Measurements from ENCODE around the gene MAPK1.
"Not testable (repeated sequence)": the region's sequence is repeated elsewhere in the genome, so short reads cannot be mapped to it uniquely, and the experiment has no call there.

MAPK1 gene

DNA sequence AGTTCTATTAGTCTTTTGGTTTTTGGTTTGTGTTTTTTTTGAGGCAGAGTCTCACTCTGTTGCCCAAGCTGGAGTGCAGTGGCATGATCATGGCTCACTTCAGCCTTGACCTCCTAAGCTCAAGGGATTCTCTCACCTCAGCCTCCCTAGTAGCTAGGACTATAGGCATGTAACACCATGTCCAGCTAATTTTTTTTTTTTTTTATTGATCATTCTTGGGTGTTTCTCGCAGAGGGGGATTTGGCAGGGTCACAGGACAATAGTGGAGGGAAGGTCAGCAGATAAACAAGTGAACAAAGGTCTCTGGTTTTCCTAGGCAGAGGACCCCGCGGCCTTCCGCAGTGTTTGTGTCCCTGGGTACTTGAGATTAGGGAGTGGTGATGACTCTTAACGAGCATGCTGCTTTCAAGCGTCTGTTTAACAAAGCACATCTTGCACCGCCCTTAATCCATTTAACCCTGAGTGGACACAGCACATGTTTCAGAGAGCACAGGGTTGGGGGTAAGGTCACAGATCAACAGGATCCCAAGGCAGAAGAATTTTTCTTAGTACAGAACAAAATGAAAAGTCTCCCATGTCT lies 15.4 kb upstream of the MAPK1 start:
- not testable (repeated sequence) for DNase-seq (ENCODE audit: low read depth in 3 of 3, low spot score in 1 of 3)

DNA sequence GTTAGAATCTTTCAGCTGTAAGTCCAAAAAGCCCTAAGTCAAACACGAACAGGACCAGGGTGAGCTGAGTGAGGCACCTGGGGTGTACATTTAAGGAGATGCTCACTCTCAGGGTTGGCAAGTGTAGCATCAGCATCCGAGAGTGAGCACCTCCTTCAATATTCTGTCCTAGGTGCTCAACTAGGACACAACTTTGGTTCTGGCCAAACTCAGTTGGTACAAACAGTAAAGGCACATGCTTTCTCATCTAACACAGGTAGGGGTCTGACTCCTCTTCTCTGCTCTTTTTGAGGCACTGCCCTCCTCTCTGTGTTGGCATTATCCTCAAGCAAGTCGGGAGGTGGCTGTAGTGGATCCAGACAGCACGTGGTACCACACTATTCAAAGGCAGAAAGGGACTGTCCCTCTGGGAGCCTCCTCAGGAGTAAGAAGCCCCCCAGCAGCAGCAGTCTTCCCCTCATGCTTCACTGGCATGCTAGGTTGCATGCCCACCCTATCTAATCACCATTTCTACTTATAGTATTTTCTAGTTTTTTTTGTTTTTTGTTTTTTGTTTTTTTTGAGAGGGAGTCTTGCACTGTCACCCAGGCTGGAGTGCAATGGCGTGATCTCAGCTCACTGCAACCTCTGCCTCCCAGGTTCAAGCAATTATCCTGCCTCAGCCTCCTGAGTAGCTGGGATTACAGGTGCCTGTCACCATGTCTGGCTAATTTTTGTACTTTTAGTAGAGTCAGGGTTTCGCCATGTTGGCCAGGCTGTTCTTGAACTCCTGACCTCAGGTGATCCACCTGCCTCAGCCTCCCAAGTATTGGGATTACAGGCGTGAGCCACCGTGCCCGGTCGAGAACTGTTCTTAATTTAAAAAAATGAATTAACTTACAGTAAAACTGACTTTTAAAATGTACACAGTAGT lies 14.7 kb upstream of the MAPK1 start:
- no peak for DNase-seq (ENCODE audit: low read depth in 3 of 3, low spot score in 1 of 3)

DNA sequence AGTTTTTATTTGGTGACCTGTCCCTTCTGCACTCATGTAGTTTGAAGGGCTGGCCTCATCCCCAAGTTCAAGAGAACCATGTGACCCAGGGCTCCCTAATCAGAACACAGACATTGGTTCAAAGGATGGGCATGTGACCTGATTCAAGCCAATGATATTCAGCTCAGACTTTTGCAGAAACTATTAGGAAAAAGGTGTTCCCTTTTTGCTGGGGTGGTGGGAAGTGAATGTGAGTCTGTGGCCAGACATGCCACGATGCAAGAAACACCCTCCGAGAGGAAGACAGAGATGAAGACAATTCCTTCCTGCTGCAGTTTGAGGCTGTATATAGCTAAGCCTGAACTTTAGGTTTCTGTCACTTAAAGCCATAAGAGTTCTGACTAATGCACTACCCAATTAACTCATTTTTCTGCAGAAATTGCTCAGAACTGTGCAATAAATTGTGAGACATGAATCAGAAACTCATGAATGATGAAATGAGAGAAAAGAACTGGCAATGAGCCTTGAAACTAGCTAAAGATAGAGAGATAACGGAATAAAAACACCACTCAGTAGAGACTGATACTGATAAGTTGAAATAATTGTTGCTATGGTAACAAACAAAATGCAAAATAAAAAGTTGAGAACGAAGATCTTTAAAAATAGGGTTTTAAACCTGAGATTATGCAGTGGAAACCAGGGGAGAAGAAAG lies 9.2 kb upstream of the MAPK1 start:
- DNase-seq (ENCODE audit: low read depth in 3 of 3, low spot score in 1 of 3), result no peak

DNA sequence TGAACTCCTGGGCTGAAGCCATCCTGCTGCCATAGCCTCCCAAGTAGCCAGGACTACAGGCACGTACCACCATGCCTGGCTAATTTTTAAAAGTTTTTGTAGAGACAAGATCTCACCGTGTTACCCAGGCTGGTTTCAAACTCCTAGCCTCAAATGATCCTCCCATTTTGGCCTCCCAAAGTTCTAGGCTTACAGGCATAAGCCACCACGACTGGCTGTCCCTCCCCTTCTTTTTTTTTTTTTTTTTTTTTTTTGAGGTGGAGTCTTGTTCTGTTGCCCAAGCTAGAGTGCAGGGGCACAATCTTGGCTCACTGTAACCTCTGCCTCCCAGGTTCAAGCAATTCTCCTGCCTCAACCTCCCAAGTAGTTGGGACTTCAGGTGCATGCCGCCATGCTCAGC lies 7.5 kb upstream of the MAPK1 start:
- not testable (repeated sequence) for DNase-seq (ENCODE audit: low read depth in 3 of 3, low spot score in 1 of 3)

DNA sequence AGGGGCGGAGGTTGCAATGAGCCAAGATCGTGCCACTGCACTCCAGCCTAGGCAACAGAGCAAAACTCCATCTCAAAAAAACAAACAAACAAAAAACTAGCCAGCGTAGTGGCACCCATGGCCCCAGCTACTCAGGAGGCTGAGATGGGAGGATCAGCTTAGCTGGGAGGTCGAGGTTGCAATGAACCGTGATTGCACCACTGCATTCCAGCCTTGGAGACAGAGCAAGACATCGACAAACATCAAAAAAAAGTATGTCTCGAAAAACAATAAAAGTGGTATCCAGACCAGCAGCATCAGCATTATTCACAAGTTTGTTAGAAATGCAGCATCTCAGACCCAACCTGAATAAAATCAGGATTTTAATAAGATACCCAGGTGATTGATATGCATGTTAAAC lies 6.2 kb upstream of the MAPK1 start:
- no peak for DNase-seq (ENCODE audit: low read depth in 3 of 3, low spot score in 1 of 3)

DNA sequence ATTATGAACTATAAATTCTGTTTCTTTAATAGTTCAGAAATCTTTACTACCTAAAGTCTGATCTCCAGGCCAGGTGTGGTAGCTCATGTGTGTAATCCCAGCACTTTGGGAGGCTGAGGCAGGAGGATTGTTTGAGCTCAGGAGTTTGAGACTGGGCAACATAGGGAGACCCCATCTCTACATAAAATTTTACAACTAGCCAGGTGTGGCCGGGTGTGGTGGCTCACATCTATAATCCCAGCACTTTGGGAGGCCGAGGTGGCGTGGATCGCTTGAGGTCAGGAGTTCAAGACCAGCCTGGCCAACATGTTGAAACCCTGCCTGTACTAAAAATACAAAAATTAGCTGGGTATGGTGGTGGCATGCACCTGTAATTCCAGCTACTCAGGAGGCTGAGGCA lies 5.3 kb upstream of the MAPK1 start:
- DNase-seq (ENCODE audit: low read depth in 3 of 3, low spot score in 1 of 3), result not testable (repeated sequence)

DNA sequence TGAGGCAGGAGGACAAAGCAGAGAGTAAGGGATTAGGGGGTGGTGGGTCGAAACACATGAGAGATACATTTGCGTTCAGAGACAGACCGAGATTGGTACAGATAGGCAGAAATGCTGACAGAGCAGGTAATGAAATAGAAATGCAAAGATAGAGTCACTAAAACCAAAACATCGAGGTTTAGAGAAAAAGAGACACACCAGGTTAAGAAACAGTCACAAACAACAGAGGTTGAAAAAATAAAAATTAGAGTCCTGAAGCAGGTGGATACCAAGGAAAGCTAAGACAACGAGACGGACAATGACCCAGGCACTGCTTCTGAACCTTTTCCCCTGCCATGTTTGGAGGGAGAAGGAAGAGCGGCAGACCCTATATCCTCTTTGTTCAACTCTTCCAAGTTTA lies 1.2 kb upstream of the MAPK1 start:
- DNase-seq (ENCODE audit: low read depth in 3 of 3, low spot score in 1 of 3), result no peak

DNA sequence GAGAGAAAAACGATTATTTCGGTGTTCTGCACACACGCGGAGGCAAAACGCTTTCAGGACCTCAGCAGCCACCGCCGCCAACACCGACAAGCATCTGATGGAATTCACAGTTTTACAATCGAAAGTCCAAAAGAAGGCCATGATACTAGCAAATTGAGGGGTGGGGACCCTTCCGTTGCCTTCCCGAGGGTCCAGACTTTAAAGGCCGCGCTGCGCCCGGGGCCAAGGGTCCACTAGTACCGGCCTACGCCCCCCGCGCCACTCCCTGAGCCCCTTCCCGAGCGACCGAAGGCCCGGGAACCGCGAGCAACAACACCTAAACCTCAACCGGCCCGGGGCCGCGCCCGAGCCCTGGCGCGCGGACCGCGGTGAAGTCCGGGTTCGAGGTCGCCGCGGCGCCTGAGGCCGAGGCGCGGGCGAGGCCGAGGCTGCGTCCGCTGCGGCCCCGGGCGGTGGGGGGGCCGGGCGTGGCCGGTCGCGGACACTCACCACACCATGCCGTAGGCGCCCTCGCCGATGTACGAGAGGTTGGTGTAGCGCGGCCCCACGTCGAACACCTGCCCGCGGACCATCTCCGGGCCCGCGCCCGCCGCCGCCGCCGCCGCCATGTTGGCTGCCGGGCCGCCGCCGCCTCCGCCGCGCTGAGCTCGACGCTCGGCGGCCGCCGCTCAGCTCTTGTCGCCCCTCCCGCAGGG lies 465 bp downstream of the MAPK1 start:
- peak in 1 of 3 donors; percentile 20 for DNase-seq (ENCODE audit: low read depth in 3 of 3, low spot score in 1 of 3)

DNA sequence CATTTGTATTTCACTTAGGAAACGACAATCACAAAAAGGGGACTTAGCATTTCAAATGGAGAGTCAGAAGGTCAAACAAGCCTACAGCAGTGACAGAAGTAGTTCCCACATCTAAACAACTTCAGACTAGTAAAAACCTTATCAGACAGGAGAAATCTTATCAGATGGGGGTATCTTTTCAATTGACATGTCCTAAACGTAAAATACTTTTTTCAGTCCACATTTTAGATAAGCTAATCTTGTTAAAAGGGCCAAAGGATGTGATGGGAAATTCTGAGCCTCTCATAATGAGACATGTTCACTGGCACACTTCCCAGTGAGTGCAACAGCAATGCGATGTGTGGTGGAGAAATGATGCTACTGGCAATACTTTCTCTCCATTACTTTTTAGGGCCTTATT lies 2.4 kb downstream of the MAPK1 start:
- no peak for DNase-seq (ENCODE audit: low read depth in 3 of 3, low spot score in 1 of 3)

DNA sequence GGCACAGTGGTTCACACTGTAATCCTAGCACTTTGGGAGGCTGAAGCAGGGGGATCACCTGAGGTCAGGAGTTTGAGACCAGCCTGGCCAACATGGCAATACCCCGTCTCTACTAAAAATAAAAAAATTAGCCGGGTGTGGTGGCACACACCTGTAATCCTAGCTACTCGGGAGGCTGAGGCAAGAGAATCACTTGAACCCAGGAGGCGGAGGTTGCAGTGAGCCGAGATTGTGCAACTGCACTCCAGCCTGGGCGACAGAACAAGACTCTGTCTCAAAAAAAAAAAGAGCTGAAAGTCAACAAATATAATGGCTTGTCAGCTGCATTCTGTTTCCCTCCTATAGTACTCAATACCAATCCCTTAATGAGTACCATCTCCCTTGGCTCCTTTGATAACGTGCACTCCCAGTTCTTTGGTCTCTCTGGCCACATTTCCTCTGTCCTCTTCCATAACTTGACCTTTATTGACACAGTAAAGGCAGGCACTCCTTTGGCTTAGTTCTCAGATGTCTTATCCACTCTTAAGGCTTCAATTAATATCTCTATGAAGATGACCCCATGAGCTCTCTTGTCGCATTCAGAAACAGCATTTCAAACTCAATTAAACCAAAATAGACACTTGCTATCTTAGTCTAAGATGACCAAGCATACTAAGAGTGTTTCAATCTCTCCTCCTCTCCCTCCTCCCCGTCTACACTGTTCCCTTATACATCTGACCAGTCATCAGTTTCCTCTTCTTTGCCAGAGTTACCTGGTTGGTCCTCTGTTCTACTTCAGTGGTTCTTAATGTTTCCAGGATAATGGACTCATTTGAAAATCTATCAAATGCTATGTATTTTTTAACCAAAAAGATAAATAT lies 4.8 kb downstream of the MAPK1 start:
- DNase-seq (ENCODE audit: low read depth in 3 of 3, low spot score in 1 of 3), result no peak

DNA sequence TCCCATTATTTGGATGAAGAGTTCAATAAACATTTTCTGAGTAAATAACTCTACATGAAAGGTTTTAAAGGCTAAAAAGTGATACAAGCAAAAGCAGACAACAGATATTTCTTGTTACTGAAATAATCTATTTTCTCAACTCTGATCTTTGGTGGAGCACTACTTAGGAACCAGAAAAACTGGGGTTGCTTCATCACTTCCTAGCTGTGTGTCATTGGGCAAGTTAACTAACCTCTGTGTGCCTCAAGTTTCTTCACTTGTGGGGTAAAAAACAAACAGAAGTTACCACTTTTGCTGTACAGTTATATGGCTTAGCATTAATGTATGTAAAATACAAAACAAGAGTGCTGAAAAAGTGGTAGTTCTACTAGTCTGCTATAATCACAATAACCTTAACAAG lies 5.6 kb downstream of the MAPK1 start:
- DNase-seq (ENCODE audit: low read depth in 3 of 3, low spot score in 1 of 3), result no peak

DNA sequence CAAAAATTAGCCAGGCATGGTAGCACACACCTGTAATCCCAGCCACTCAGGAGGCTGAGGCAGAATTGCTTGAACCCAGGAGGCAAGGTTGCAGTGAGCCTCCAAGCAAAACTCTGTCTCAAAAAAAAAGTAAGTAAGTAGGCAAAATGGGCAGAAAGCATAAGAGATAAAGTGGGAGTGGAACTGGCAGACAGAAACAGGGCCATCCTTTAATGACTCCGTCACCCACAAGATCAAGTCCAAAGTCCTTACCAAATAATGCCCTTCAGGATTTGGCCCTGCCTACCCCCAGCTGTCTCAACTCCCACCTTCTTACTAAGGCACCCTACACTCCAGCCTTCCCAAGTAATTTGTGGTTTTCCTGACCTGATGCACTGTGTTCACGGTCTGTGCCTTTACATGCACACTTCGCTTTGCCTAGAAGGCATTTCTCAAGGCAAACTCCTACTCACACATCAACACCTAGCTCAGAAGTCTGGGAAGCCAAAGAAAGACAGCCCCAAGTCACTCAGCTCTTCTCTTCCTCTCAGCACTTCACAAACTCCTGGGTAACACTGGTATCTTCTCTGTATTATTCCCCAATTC lies 6.1 kb downstream of the MAPK1 start:
- no peak for DNase-seq (ENCODE audit: low read depth in 3 of 3, low spot score in 1 of 3)

DNA sequence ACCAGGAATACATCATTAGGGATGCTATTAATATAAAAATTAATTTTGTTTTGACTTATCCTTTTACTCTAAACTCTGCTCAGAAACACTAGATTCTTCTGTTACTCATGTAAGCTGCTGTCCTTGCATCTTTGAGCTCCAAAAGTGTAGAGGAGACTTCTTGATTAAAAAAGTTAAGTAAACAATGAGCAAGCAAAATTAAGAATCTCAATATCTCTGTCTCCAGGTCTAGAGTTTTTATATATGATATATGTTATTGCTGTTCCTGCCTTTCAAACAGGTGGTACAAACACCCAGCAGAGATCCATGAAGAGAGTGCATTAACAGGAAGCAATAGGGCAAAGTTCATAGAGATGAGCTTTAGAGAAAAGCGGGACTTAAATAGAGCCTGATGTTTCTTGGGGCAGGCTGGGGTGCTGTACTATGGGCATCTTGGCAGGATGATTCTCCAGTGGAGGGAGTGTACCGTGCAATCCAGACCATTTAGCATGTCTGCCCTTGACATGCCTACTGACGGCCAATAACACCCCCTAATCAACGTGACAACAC lies 6.9 kb downstream of the MAPK1 start:
- no peak for DNase-seq (ENCODE audit: low read depth in 3 of 3, low spot score in 1 of 3)

DNA sequence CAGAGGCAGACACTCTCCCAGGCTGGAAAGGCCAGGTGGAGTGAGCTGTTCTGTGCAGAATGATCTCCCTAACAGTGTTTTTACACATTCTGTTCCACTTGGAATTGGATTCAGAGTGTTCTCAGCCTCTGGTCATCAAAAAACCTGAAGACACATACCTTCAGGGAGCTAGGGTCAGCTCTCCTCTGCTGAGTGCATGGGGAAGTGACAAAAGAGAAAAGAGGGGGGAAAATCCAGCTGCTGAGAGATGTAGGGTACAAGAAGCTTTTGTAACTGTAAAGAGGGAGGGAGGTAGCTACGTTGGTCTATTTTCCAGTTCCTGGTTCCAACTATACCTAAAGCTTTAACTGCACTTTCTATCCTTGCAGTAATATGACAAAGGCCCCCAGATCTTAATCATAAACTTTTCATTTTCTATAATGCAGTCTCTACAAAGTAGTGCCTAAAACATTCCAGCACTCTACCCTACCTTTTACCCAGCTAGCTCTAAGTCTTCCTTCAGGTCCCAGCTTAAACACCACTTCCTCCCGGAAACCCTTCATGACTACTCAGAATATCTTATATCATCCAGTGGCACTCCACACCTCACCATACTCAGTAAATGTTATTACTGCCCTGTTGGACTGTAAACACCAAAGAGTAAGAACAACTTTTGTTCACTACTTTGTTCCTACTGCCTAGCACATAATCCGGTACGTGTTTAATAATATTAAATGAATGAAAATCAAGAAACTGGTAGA lies 9.2 kb downstream of the MAPK1 start:
- DNase-seq (ENCODE audit: low read depth in 3 of 3, low spot score in 1 of 3), result no peak

DNA sequence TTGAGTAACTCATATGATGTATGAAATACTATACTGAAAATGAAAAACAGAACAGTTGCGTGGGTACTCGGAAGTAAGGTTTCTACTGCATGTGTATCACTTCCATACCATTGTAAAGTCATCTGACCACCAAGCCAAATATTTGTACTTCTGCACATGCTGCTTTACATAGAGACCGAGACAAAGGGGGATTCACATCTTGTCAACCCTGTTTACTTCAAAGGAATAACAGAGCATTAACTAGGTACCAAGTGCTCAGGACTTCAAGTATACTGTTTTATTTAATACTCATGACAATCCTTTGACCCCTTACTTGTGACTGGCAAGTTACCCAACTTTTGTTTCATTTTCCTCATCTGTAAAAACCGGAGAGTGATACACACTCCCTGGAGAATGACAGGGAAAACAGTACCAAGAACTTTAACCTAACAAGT lies 9.9 kb downstream of the MAPK1 start:
- no peak for DNase-seq (ENCODE audit: low read depth in 3 of 3, low spot score in 1 of 3)

DNA sequence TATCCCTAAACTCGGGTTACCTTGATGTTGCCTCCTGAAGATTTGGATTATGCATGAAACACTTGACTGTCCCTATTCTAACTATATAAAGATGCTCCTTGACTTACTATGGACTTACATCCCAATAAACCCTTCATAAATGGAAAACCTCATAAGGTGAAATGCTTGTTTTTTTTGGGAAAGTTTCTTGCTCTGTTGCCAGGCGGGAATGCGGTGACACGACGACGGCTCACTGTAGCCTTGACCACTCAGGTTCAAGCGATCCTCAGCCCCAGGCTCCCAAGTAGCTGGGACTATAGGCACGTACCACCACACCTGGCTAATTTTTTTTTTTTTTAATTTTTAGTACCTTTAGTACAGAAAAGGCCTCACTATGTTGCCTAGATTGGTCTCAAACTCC lies 10.6 kb downstream of the MAPK1 start:
- DNase-seq (ENCODE audit: low read depth in 3 of 3, low spot score in 1 of 3), result no peak

DNA sequence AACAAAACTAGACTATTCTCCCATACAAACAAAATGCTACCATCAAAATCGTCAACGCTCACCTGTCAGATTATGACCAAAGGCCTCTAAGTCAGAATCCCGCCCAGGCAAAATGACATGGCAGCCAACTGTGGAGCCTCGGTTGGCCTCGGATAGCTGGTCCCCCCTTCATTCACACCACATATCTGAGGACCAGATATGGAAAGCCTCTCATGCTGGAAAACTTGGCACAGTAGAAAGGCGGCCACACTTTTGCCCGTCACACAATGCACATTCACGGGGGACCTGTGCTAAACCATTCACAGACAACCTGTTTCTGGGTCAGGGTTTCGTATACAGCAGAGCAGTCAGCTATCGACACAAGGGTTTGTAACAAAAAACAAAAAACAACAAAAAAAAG lies 11.2 kb downstream of the MAPK1 start:
- DNase-seq (ENCODE audit: low read depth in 3 of 3, low spot score in 1 of 3), result no peak

DNA sequence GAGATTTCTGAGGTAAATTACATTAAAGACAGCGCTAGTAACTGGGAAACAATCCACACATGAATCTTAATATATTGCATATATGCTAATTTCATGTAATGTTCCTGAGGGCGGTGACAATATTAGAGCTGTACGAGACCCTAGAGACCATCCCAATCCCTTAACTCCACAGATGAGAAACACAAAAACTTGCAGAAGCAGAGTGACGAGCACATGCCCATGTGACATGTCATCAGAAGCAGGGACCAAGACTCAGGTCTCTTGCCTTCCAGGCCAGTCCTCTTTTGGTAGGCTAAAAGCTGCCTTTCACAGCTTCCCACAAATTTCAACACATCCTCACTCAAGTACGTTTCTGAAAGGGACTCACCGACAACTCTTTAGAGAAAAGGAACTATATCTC lies 11.8 kb downstream of the MAPK1 start:
- no peak for DNase-seq (ENCODE audit: low read depth in 3 of 3, low spot score in 1 of 3)

DNA sequence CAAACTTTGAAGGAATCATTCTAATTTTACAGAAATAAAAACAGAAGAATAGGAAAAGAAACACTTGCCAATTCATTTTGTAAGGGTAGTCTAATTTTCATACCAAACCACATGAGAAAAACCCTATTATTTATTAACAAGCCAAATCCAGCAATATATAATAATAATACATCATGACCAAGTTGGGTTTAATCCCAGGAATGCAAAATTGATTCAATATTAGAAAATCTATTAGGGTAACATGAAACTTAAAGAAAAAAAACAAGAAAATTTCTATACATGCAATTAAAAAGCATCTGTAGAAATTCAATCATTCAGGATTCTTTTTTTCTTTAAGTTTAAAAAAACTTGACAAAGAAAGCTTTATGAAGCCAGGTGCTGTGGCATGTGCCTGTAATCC lies 16.8 kb downstream of the MAPK1 start:
- no peak for DNase-seq (ENCODE audit: low read depth in 3 of 3, low spot score in 1 of 3)

Data from stimulated activated CD4-positive, alpha-beta T cell treated with anti-CD3 and anti-CD28 coated beads, TNF-alpha, amount 100 ng/mL, for 1 hour (primary cell).